ENCODE data around the gene CES4A. TPM values are rescaled to one million over a fixed set of nuclear protein-coding genes. Genes with fewer than 3 reads are reported as not detected.

CES4A gene
- total and polyA plus RNA-seq, 9 of the 15 experiments (the other 6 are each of a cell fraction or from before 2014, with no cell fraction given): 0.09 to 0.13 (median 0.11) TPM; not detected in 6

GRCh38 chr16:67029254-67030096 lies 41.1 kb downstream of the CES4A start (continued):
- TF ChIP-seq SAFB2 (IDR thresholded peaks at IDR 0.05; ENCODE audit: borderline replicate concordance, low read depth, low read length, severe bottlenecking): no peak
- TF ChIP-seq ZBED1 (IDR thresholded peaks at IDR 0.05): no peak
- no peak for TF ChIP-seq CREBBP (IDR thresholded peaks at IDR 0.05; ENCODE audit: low read depth, low read length)
- TF ChIP-seq MYNN (IDR thresholded peaks at IDR 0.05): no peak
- no peak for TF ChIP-seq MYNN (CRISPR knock-in tag; IDR thresholded peaks at IDR 0.05)
- TF ChIP-seq FOXJ2 (tag; IDR thresholded peaks at IDR 0.05): no peak
- TF ChIP-seq ZNF212 (CRISPR knock-in tag; IDR thresholded peaks at IDR 0.05): no peak
- peak; percentile 65 for TF ChIP-seq ZFX (CRISPR knock-in tag; IDR thresholded peaks at IDR 0.05)
- no peak for TF ChIP-seq ZNF316 (IDR thresholded peaks at IDR 0.05)
- no peak for TF ChIP-seq ETV5 (CRISPR knock-in tag; IDR thresholded peaks at IDR 0.05; ENCODE audit: low read depth)
- no peak for TF ChIP-seq DMBX1 (CRISPR knock-in tag; IDR thresholded peaks at IDR 0.05; ENCODE audit: borderline replicate concordance)
- no peak; the same call in 1 of the 2 replicates for TF ChIP-seq ETS1 (conservative IDR thresholded peaks at IDR 0.05; ENCODE audit: control insufficient read depth, low read depth, low read length)
- TF ChIP-seq KLF13 (tag; IDR thresholded peaks at IDR 0.05; ENCODE audit: borderline replicate concordance, low read depth): no peak
- no peak for TF ChIP-seq CEBPB (tag; IDR thresholded peaks at IDR 0.05)
- TF ChIP-seq PCBP1 (IDR thresholded peaks at IDR 0.05; ENCODE audit: low read depth, low read length, poor library complexity, severe bottlenecking): peak; percentile 84
- TF ChIP-seq ZNF696 (CRISPR knock-in tag; conservative IDR thresholded peaks at IDR 0.05): no peak
- no peak for TF ChIP-seq HDAC2 (IDR thresholded peaks at IDR 0.05)
- TF ChIP-seq, protein P1, sequence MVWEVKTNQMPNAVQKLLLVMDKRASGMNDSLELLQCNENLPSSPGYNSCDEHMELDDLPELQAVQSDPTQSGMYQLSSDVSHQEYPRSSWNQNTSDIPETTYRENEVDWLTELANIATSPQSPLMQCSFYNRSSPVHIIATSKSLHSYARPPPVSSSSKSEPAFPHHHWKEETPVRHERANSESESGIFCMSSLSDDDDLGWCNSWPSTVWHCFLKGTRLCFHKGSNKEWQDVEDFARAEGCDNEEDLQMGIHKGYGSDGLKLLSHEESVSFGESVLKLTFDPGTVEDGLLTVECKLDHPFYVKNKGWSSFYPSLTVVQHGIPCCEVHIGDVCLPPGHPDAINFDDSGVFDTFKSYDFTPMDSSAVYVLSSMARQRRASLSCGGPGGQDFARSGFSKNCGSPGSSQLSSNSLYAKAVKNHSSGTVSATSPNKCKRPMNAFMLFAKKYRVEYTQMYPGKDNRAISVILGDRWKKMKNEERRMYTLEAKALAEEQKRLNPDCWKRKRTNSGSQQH (CRISPR knock-in tag; IDR thresholded peaks at IDR 0.05): no peak

All from K562 (cell line).